Urinary bladder (tissue), 4 donors: ENCODE data around the gene GBA2. TPM values are rescaled to one million over a fixed set of nuclear protein-coding genes. Genes with fewer than 3 reads are reported as not detected.

ENCODE experiments used
- DNase-seq: peaks from one replicate; pipeline ENCODE4 v3.0.0-alpha.2; 2015; ENCODE audit errors: extremely low spot score
- H3K27ac ChIP-seq: one replicate; pipeline ENCODE4 v1.5.1; 2013; ENCODE audit warnings: low read depth, mild to moderate bottlenecking, moderate library complexity
- H3K36me3 ChIP-seq: one replicate; pipeline ENCODE4 v1.6.1; 2013; ENCODE audit warnings: mild to moderate bottlenecking, moderate library complexity; ENCODE audit not compliant: insufficient read depth
- H3K4me1 ChIP-seq: one replicate; pipeline ENCODE4 v1.6.1; 2013; ENCODE audit warnings: mild to moderate bottlenecking, moderate library complexity; ENCODE audit not compliant: insufficient read depth
- H3K4me3 ChIP-seq: one replicate; pipeline ENCODE4 v1.5.1; 2013; ENCODE audit warnings: low read depth, low read length
- WGBS: extraction: QIAGEN DNeasy Blood & Tissue Kit; methylation state at CpG from one replicate; pipeline ENCODE4 v1.1.7; 2013; 5-methylcytosine and 5-hydroxymethylcytosine counted together
- polyA plus RNA-seq: library from polyadenylated mRNA; stranded (reverse); fragments of 200-250 nt; gene quantifications from one replicate; pipeline ENCODE4 v1.2.3, GENCODE V29; 2013
- total RNA-seq: library from RNA; depleted of rRNA; stranded (reverse); fragments of >200 nt; gene quantifications from one replicate; pipeline ENCODE4 v1.2.3, GENCODE V29; 2014
- donor health status: healthy with polysubstance abuse.
- donor health status: healthy.

GBA2 gene
- total RNA-seq = 36.0 TPM
- 51.4 TPM for polyA plus RNA-seq

- no peak for DNase-seq
- Histone ChIP-seq H3K4me1 (peaks cover 5% of the 10 kb centered on the region), H3K36me3 (peaks cover 3% of the 10 kb centered on the region), H3K27ac (peak within 1 kb of the TSS; percentile 94), H3K4me3 (peak within 1 kb of the TSS; percentile 76)
- WGBS = under 1% methylated on average over 69 of the region's 69 CpGs
Observed at GRCh38 chr9:35748858-35749514, at the start of gene GBA2, which contains the start of gene RGP1. Gene GBA2, minus strand, starts transcription at chr9:35749228. Its CDS starts 524 bp downstream, at chr9:35748704. Gene RGP1, plus strand, starts transcription at chr9:35749287. Its CDS starts 469 bp downstream, at chr9:35749756.

GRCh38 chr9:35797311-35798109 lies 48.5 kb upstream of the GBA2 start:
- WGBS = 86% methylated on average over 6 of the region's 6 CpGs
- no peak for DNase-seq

GRCh38 chr9:35795695-35796094 lies 46.7 kb upstream of the GBA2 start:
- no peak for DNase-seq
- Histone ChIP-seq H3K36me3 (no peaks in the 10 kb centered on the region), H3K4me3 (no peak overlapping the region), H3K4me1 (peaks cover 1% of the 10 kb centered on the region), H3K27ac (no peak overlapping the region)

More at GRCh38 chr9:35797311-35798109, 48.5 kb upstream of the GBA2 start:
- no peaks in the 10 kb centered on the region for H3K4me1 ChIP-seq
- H3K27ac ChIP-seq = no peak overlapping the region
- H3K36me3 ChIP-seq = no peaks in the 10 kb centered on the region
- H3K4me3 ChIP-seq = no peak overlapping the region

- Histone ChIP-seq H3K27ac (no peak overlapping the region), H3K36me3 (no peaks in the 10 kb centered on the region), H3K4me1 (peaks cover 1% of the 10 kb centered on the region), H3K4me3 (no peak overlapping the region)
- 45% methylated on average over 2 of the region's 2 CpGs for WGBS
- no peak for DNase-seq
Observed at GRCh38 chr9:35793461-35793860, 44.4 kb upstream of the GBA2 start.

- no peaks in the 10 kb centered on the region for H3K36me3 ChIP-seq
- no peak for DNase-seq
- H3K4me3 ChIP-seq = no peak overlapping the region
- no peak overlapping the region for H3K27ac ChIP-seq
- peaks cover 1% of the 10 kb centered on the region for H3K4me1 ChIP-seq
- 87% methylated on average over 14 of the region's 14 CpGs for WGBS
Observed at GRCh38 chr9:35792826-35793225, 43.8 kb upstream of the GBA2 start.

GRCh38 chr9:35792024-35792813 lies 43.2 kb upstream of the GBA2 start:
- peak overlapping the region; percentile 56 for H3K4me3 ChIP-seq
- 72% methylated on average over 34 of the region's 34 CpGs for WGBS
- DNase-seq = no peak
- H3K4me1 ChIP-seq = peaks cover 1% of the 10 kb centered on the region
- no peak overlapping the region for H3K27ac ChIP-seq
- no peaks in the 10 kb centered on the region for H3K36me3 ChIP-seq

GRCh38 chr9:35791297-35791921 lies 42.4 kb upstream of the GBA2 start, which contains the start of gene NPR2:
Gene NPR2, plus strand, starts transcription at chr9:35791591. Its CDS starts 818 bp downstream, at chr9:35792409.
- Histone ChIP-seq H3K4me3 (peak within 1 kb of the TSS; percentile 56), H3K27ac (peak within 1 kb of the TSS; percentile 11), H3K4me1 (peaks cover 1% of the 10 kb centered on the region), H3K36me3 (no peaks in the 10 kb centered on the region)
- no peak for DNase-seq
- WGBS = 7% methylated on average over 63 of the region's 64 CpGs

GRCh38 chr9:35790385-35791296 lies 41.6 kb upstream of the GBA2 start:
- no peaks in the 10 kb centered on the region for H3K36me3 ChIP-seq
- peak; percentile 76 for DNase-seq
- WGBS = 30% methylated on average over 37 of the region's 37 CpGs
- H3K4me1 ChIP-seq = peaks cover 1% of the 10 kb centered on the region
- H3K4me3 ChIP-seq = peak overlapping the region; percentile 56
- H3K27ac ChIP-seq = peak overlapping the region; percentile 11

GRCh38 chr9:35790025-35790384 lies 41.0 kb upstream of the GBA2 start:
- WGBS = 34% methylated on average over 4 of the region's 4 CpGs
- no peak for DNase-seq
- H3K27ac ChIP-seq = no peak overlapping the region
- peaks cover 2% of the 10 kb centered on the region for H3K36me3 ChIP-seq
- peaks cover 1% of the 10 kb centered on the region for H3K4me1 ChIP-seq
- H3K4me3 ChIP-seq = no peak overlapping the region

GRCh38 chr9:35789541-35789940 lies 40.5 kb upstream of the GBA2 start:
- Histone ChIP-seq H3K36me3 (peaks cover 2% of the 10 kb centered on the region), H3K4me1 (peaks cover 1% of the 10 kb centered on the region), H3K4me3 (no peak overlapping the region), H3K27ac (no peak overlapping the region)
- DNase-seq = no peak
- WGBS = 95% methylated on average over 2 of the region's 2 CpGs

GRCh38 chr9:35783418-35783817 lies 34.4 kb upstream of the GBA2 start:
- Histone ChIP-seq H3K4me3 (no peak overlapping the region), H3K36me3 (peaks cover 2% of the 10 kb centered on the region), H3K4me1 (no peaks in the 10 kb centered on the region), H3K27ac (no peak overlapping the region)
- DNase-seq = no peak

- Histone ChIP-seq H3K36me3 (peaks cover 2% of the 10 kb centered on the region), H3K4me3 (no peak overlapping the region), H3K27ac (no peak overlapping the region), H3K4me1 (no peaks in the 10 kb centered on the region)
- DNase-seq = no peak
- 69% methylated on average over 2 of the region's 2 CpGs for WGBS
Observed at GRCh38 chr9:35781066-35781465, 32.0 kb upstream of the GBA2 start.
